GM19455 (cell line): ENCODE data around the gene TGFBRAP1.
A peak's percentile ranks its signal among the peaks of the same experiment; 100 is the strongest.

ENCODE experiments used
- ATAC-seq: cut with Tn5 transposase; IDR thresholded peaks from one replicate; pipeline ENCODE4 v1.9.1; 2021; ENCODE audit not compliant: unreplicated experiment

Gene TGFBRAP1, protein sequence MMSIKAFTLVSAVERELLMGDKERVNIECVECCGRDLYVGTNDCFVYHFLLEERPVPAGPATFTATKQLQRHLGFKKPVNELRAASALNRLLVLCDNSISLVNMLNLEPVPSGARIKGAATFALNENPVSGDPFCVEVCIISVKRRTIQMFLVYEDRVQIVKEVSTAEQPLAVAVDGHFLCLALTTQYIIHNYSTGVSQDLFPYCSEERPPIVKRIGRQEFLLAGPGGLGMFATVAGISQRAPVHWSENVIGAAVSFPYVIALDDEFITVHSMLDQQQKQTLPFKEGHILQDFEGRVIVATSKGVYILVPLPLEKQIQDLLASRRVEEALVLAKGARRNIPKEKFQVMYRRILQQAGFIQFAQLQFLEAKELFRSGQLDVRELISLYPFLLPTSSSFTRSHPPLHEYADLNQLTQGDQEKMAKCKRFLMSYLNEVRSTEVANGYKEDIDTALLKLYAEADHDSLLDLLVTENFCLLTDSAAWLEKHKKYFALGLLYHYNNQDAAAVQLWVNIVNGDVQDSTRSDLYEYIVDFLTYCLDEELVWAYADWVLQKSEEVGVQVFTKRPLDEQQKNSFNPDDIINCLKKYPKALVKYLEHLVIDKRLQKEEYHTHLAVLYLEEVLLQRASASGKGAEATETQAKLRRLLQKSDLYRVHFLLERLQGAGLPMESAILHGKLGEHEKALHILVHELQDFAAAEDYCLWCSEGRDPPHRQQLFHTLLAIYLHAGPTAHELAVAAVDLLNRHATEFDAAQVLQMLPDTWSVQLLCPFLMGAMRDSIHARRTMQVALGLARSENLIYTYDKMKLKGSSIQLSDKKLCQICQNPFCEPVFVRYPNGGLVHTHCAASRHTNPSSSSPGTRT

DNA sequence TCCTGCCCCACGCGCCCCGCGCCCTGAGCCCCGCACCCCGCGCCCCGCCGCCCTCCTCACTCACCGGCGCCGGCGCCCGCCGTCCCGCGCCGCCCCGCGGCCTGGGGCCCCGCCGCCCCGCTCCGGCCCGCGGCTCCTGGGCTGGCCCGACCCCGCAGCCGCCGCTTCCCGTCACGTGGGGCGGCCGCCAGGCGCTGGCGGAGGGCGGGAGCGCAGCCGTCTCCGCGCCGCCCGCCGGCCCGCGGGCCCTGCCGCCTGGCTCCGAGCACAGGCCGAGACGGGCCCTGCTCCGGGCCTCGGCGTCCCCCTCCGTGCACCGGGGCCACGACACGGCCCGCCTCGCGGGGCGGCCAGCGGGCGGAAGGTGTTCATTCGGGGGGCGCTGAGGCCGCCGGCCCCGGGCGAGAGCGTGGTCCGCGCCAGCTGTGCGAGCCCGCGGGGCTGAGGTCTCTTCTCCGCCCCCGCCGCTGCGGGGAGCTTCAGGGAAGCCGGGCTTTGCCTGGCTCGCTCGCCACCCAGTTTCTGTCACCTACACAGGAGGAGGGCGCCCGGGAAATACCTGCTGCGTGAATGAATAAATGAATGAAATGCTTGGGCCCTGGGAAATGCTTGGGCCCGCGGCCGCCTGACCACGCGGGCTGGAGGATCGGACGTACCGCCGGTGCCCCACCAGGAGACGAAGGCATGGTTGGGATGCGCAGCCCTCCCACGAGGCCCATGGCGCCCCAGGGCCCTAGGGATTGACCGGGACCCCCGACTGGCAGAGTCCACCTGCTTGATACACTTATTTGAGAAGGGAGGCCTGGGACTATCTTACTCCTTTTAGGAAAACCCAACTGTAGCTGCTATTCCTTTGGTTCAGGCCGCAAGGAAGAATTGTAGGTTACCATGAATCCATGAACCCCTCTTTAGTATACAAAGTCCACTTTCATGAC lies at the start of gene TGFBRAP1:
TGFBRAP1 (minus strand) TSS at position 175 of the 935 bp plus-strand sequence. CDS start 21,434 bp downstream, outside the sequence.
- peak; percentile 79 for ATAC-seq

DNA sequence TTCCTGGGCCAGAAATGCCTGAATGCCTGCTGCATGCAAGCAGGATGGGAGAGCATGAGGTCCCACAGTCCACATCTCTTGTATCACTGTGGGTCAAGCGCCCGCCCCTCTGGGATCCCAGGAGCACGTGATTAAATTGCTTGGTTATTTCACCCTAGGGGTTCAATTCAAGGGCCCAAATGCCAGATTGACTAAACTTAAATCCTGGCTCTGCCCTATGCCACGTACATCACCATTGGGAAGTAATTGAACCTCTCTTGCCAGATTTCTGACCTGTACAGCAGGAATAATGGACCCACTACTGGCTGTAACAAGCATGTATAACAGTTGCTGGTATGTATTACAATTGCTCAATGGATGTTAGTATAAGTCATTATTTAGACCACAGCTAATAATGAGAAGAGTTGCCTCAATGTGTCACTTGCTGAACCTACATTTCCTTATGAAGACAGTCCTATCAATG lies 49.4 kb upstream of the TGFBRAP1 start:
- ATAC-seq: no peak

DNA sequence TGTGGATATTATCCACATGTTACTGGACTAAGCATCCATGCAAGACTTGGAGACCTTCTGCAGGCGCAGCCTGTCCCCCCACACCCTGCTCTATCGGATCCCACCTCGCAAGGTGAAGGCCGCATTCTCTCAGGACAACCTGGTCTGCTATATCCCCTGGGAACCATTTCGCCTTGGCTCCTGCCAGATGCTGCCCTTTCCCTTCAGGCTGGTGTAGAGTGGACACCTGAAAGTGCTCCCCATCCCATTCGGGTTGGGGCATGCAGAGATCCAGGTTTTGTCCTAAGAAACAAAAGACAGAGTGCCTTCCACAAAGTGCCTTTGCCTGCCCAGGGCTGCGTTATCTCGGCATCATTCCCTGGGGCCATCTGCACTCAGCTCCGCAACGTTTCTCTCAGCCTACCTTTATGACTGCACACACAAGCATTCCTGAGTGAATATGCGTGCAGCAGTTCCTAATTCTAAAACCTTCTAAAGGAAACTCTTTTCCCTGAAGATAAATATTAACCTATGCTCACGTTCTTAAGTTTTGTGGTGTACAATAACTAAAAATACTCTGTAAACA lies 48.8 kb upstream of the TGFBRAP1 start:
- ATAC-seq: no peak

DNA sequence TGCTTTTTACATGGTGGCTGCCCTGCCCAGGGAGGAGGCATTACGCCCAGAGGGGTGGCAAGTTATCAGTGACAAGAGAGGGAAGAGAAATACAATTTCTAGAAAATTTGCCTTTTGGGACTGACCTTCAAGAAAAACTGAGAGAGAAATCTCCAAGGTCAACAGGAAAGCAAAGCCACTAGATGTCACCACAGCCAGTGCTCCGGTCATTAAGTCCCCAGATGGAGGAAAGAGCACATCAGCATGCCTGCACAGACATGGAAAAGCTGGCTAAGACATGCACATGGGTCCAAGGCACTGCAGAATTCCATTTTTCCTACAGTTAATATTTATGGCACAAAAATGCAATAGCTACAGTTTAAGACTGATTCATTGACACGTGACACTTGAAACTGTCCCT lies 48.3 kb upstream of the TGFBRAP1 start:
- ATAC-seq: no peak

DNA sequence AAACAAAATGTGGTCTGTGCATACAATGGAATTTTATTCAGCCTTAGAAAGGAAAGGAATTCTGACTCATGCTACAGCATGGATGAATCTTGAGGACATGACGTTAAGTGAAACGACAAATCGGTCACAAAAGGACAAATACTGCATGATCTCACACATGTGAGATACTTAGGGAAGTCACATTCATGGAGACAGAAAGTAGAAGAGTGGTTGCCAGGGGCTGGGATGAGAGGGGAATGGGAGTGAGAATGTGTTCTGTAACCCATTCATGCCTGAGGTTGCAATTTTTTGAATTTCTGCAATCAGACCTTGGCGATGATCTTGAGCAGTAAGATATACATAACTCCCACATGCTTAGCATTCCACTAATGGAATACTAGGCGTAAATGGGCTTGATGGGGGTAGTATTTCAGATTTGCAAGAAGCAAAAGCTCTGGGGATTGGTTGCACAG lies 47.3 kb upstream of the TGFBRAP1 start:
- ATAC-seq: no peak

DNA sequence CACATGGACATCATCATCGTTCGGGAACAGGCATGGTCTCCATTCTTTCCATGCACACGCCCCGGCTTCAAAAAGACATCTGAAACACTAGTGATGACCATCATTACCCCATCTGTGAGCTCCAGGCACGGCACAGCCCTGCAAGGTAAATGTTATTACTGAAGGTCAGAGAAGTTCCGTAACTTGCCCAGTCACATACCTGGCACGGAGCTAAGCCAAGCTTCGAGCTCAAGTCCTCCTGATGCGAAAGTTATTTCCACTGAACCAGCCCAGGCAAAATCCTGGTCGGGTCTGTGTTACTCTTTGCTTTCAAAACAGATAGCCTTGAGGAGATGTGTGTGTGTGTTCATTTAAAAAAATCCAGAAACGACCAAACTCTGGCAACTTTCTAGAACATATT lies 46.5 kb upstream of the TGFBRAP1 start:
- no peak for ATAC-seq

DNA sequence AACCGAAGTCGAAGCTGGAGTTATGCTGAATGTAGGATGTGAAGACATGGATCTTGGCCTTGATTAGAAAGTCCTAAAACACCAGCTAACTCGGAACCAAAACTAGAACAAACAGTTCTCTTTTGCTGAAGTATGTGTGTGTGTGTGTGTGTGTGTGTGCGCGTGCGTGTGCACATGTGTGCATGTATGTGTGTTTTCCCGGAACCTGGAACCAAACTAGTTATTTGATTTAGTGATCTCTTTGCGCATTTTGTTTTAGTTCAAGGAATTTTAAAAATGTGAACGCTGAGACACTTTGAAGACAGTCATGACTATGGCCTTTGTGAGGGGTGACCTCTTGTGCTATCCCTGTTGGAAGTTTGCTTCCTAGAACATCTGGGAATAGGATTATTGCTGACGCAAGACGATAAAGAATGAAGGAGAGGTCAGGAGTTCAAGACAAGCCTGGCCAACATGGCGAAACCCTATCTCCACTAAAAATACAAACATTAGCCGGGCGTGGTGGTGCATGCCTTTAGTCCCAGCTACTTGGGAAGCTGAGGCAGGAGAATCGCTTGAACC lies 45.5 kb upstream of the TGFBRAP1 start:
- ATAC-seq: no peak

DNA sequence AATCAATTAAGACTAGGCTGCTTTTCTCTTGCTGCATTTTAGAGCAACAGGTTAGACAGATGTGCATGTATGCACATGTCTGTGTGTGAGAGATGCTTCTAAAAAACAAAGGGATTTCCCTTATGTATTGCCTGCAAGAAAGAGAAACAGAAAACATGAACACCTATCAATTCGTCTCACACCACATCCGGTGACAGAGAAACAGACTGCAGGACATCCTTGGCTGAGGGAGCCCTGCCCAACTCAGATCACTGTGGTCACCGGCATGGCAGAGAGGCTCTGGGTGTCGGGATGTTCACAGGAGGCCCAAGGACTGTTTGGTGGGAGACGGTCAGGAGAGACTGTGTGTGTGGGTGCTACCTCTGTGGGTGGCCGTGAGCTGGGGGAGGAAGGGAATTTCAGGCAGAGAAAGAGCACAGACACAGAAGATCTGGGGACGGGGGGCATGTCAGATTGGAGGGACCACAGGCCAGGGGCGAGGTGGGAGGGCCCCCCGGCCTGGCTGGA lies 44.4 kb upstream of the TGFBRAP1 start:
- peak; percentile 71 for ATAC-seq

DNA sequence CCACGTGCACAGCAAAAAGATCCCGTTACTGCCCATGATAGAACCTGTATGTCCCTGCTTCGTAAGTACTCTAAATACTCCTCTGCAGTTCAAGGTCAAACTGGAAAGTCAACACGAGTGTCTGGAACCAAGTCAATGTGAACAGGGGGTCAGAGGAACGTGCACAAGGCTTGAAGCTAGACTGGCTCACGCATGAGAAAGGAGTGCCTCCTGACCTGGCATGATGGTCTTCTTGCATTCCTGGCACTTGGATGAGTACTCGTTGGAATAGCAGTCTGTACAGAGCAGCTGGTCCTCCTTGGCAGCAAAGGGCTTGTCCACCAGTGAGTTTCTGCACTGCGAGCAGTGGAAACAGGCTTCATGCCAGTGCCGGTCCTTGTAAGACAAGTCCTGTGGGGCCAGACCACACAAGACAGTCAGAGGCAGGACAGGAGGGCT lies 43.8 kb upstream of the TGFBRAP1 start:
- ATAC-seq: no peak

DNA sequence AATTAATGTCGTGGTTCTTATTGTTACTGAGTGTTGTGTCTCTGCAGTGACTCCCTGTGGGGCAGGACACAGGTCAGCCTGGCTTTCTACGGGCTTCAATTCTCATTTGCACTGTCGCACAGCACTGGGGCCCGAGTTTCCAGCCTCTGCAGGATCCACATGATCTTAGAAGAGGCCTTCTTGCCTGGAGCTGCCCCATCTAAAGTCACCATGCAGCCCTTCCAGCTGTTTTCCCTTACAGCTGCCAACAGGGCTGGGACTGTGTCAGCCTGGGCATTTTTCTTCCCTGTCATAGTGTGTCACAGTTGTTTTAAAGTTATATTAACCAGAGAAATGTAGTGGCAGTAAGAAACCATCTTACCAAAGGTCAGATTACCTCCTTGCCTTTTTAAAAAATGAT lies 42.3 kb upstream of the TGFBRAP1 start:
- no peak for ATAC-seq

DNA sequence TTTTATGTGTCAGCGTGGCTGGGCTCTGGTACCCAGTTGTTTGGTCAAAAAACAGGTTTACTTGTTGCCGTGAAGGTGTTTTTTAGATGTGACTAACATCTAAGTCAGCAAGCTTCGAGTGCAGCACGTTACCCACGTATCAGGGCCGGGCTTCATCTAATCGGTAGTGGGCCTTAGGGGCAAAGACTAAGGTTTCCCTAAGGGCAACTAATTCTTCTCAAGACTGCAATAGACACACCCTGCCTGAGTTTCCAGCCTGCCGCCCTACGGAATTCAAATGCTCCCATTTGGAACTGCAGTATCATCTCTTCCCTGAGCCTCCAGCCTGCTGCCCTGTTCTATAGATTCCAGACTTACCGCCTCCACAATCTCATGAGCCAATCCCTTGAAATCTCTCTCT lies 41.6 kb upstream of the TGFBRAP1 start:
- no peak for ATAC-seq

DNA sequence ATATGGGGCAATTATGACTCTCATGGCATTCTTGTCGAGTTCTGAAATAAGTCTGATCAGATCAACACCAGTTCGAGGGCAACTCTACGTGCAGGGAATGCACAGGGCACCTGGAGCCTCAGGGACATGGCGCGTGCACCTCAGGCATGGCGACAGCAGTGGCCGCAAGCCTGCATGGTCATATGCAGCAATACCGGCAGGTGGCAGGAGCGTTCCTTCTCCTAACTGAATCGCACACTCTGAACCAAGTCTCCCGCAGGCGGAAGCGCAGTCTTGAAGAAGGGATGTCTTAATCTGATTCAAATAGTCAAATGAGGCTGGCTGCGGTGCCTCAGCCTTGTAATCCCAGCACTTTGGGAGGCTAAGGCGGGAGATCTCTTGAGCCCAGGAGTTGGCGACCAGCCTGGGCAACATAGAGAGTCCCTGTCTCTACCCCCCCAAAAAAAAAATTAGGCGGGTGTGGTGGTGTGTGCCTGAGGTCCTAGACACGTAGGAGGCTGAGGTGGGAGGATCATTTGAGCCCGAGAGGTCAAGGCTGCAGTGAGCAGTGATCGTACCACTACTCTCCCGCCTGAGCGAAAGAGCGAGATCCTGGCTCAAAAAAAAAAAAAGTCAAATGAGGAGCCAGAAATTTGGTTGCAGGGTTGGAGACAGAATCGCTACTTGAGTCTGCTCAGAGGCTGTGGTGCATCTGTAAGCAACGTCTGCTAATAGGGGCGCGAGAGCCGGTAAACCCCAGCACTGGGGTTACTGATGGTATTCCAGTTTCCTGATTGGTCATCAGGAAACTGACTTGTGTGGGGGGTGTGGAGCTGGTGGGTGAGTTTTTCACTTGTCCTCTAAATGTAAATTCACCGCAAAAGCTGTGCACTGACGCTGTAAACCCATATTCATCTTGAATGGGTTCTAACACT lies 40.5 kb upstream of the TGFBRAP1 start:
- peak; percentile 87 for ATAC-seq

DNA sequence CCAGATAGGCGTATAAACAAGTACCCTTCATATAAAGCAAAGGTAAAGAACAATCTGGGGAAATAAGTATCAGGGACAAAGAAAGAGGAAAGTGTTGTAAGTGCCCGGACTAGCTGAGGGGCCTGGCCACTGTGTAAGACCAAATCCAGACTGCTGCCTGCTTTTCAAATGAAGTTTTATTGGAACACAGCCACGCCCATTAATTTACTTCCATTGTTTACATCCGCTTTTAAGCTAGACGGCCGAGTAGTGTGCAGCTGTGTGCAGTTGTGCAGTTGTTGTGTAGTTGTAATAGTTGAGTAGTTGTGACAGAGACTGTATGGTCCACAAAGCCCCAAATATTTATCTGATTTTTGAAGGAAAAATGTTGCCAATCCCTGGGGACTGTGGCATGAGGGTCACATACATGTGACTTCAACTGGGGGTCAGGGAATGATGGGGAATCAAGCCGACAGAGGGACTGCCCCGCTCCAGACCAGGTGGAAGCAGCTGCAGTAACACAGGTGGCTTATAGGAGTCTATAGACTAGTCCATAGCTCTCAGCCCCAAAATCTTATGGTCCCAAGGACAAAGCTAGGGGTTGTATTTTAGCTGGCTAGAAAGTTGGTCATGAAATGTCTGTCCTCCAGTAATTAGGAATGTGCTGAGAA lies 39.3 kb upstream of the TGFBRAP1 start:
- ATAC-seq: no peak

DNA sequence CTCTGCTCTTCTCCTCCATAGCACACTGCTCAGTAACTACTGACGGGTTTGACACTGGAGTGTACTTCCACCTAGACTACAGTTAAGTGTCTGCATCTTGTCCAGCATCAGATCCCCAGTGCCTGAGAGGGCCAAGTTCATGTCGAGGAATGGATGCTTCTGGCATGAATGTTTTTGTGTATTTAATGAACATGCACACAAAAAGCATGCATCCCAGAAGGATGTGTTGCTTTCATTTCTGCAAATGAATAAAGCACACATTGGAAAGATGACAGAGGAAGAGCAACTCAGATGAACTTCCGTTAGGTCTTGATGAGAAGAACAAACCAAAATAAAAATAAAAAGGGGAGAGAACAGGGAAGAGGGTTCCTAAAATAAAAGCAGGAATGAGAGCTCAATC lies 35.7 kb upstream of the TGFBRAP1 start:
- no peak for ATAC-seq

DNA sequence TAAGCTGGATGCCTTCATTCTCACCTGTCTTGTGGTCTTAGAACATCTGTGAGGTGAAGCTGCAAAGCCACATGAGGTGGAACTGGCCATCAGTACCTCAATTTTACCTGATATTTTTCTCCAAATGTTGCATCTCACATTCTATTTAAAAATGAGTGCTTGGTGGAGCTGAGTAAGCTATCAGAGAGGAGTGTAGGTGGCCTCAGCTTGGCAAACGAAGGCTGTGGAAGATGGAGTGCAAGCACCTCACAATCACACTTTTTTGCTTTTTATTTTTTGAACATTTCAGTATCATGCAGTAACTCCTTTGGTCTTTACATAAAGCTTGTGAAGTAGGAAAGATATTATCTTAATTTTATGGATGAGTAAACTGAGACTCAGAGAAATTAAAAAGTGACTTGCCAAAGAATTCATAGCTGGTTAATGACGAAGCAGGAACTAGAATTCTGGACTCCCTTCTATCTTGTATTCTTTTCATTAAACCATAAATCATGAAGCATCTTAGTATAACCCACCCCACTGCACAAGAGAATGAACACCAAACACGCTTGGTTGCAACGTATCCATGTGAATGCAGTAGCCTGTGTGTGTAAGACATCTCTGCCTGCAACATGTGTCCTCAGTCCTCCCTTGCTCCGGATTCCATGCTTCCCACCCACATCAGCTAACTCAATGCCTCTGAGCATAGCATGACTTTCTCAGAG lies 35.1 kb upstream of the TGFBRAP1 start:
- no peak for ATAC-seq

DNA sequence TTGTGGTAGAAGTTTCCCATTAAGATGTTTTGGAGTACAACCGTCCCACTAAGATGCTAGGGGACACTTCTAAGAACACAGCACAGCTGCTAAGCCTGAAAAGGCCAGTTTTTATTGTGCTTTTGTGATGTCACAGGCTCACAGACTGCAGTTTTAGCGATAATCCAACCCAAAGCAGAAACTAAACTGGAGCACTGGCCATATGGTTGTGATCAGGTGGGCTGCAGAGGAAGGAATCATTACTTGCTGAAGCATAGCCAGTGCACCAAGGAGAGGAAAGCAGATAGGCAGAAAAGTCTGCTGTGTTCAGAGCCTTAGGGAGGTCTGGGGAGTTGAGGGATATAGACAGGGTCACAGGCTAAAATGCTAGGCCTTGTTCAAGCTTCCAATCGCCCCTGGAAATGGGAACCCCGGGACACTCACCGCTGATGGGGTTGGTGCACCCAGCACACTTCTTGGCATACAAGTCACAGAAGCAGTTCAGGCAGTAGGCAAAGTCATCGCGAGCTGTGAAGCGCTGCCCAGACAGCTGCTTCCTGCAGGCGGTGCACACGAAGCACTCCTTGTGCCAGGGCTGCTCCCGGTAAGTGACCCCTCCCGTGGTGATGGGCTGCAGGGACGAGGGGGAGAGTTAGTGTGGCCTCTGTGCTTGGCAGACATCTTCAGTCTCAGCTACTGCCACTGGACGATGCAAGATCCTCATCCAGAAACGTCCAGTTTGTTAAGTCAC lies 33.5 kb upstream of the TGFBRAP1 start:
- no peak for ATAC-seq
